K562 (cell line): ENCODE results near the gene SLC26A5. TPM values are rescaled to one million over a fixed set of nuclear protein-coding genes. Genes with fewer than 3 reads are reported as not detected.
A peak's percentile ranks its signal among the peaks of the same experiment; 100 is the strongest.

Source experiments
- ATAC-seq: fragments of 200-7000 bp; cut with Tn5 transposase; 3 replicates; pipeline ENCODE4 v1.9.1; 2020; ENCODE audit warnings: moderate library complexity
- BruUV-seq: library from RNA; stranded (reverse); fragments of 400-500 nt; replicated peaks from 2 replicates; lab custom pipeline; 2021; lab: Mats Ljungman, UMichigan
- CTCF ChIA-PET: fragments of 300-600 bp; formaldehyde crosslinking; extraction: SDS; loops from one replicate; lab custom pipeline; 2021; ENCODE audit warnings: low intra/inter-chr PET ratio; lab: Yijun Ruan, JAX
- POLR2A ChIA-PET: fragments of 300-600, 350-650 bp; sonication (Branson Sonifier 250); formaldehyde crosslinking; extraction: SDS; loops from one replicate; lab custom pipeline; 2021; ENCODE audit warnings: antibody characterized with exemption, inconsistent platforms; lab: Yijun Ruan, JAX
- DNase-seq, 4 experiments: peaks; one replicate each; pipeline versions ENCODE4 v3.0.0 to v3.0.0-alpha.2; 2011 to 2018; ENCODE audit warnings: low spot score in 3 of 4, mixed read lengths in 3 of 4; ENCODE audit errors: extremely low read depth in 1 of 4
- FAIRE-seq: peaks from 2 replicates; lab custom pipeline; 2011; peaks lifted over from hg19 to GRCh38; lab: Jason Lieb, UNC
- H2AFZ ChIP-seq: 2 replicates; pipeline ENCODE4 v1.6.0; 2011; ENCODE audit warnings: low read depth, low read length, control low read depth, inconsistent platforms
- H3K27ac ChIP-seq: fragments of 200-600 bp; 3 replicates; pipeline ENCODE4 v1.8.0; 2011; ENCODE audit warnings: low read depth, mild to moderate bottlenecking, control low read depth, inconsistent platforms, low read length, moderate library complexity, mixed read lengths; ENCODE audit errors: extremely low read depth
- H3K27me3 ChIP-seq, 2 experiments: fragments of 300-600 bp in 1 of 2; 2 replicates in 1 of 2; 3 replicates in 1 of 2; pipeline versions ENCODE4 v1.6.0 to v1.8.0; 2011; ENCODE audit warnings: inconsistent platforms in 2 of 2, low read length in 2 of 2, mild to moderate bottlenecking in 1 of 2, mixed read lengths in 1 of 2, moderate library complexity in 1 of 2; ENCODE audit not compliant: control insufficient read depth in 2 of 2, insufficient read depth in 2 of 2
- H3K36me3 ChIP-seq: fragments of 300-600 bp; 3 replicates; pipeline ENCODE4 v1.8.0; 2011; ENCODE audit warnings: mild to moderate bottlenecking, low read length, inconsistent platforms; ENCODE audit not compliant: control insufficient read depth, insufficient read depth
- H3K4me1 ChIP-seq, 2 experiments: fragments of 200-600 bp in 1 of 2; replicated peaks in 1 of 2; 2 replicates in 1 of 2; 3 replicates in 1 of 2; pipeline versions ENCODE4 v1.5.1 to v1.8.0; 2011; ENCODE audit warnings: inconsistent platforms in 2 of 2, low read length in 2 of 2, mild to moderate bottlenecking in 1 of 2, mixed read lengths in 1 of 2, moderate library complexity in 1 of 2; ENCODE audit not compliant: control insufficient read depth in 2 of 2, insufficient read depth in 2 of 2
- H3K4me2 ChIP-seq: 2 replicates; pipeline ENCODE4 v1.6.1; 2011; ENCODE audit warnings: low read length, control low read depth, inconsistent platforms, mixed read lengths; ENCODE audit not compliant: insufficient read depth
- H3K4me3 ChIP-seq: fragments of 200-600 bp; sonication (generic), shearing (Covaris generic); 2 replicates; pipeline ENCODE4 v1.5.1; 2016; ENCODE audit warnings: control low read depth, inconsistent platforms
- H3K79me2 ChIP-seq: fragments of 200-600 bp; 3 replicates; pipeline ENCODE4 v1.8.0; 2011; ENCODE audit warnings: low read length, inconsistent platforms; ENCODE audit not compliant: control insufficient read depth, insufficient read depth
- H3K9ac ChIP-seq, 2 experiments: 2 replicates each; pipeline versions ENCODE4 v1.6.0 to v1.6.1; 2011; ENCODE audit warnings: low read depth in 2 of 2, low read length in 2 of 2, control low read depth in 1 of 2, inconsistent platforms in 1 of 2, mild to moderate bottlenecking in 1 of 2, mixed read lengths in 1 of 2; ENCODE audit not compliant: insufficient read depth in 1 of 2
- H3K9me1 ChIP-seq: one replicate; pipeline ENCODE4 v1.6.0; 2011; ENCODE audit warnings: inconsistent platforms, mild to moderate bottlenecking, low read length, moderate library complexity; ENCODE audit not compliant: control insufficient read depth, insufficient read depth
- H3K9me3 ChIP-seq: replicated peaks from 2 replicates; pipeline ENCODE4 v1.5.1; 2011; ENCODE audit warnings: low read depth, low read length, inconsistent platforms; ENCODE audit not compliant: control insufficient read depth, insufficient read depth
- H4K20me1 ChIP-seq: replicated peaks from 2 replicates; pipeline ENCODE4 v1.6.1; 2011; ENCODE audit warnings: low read length, inconsistent platforms, mixed read lengths; ENCODE audit not compliant: control insufficient read depth, insufficient read depth
- BMI1 ChIP-seq: fragments of 150-350 bp; IDR thresholded peaks from 2 replicates; pipeline ENCODE4 v1.6.1; 2014; ENCODE audit warnings: low read length
- ESRRB ChIP-seq: fragments of 250-450 bp; sonication (Bioruptor Pico); IDR thresholded peaks from 2 replicates; pipeline ENCODE4 v1.5.0; 2020; ENCODE audit warnings: mild to moderate bottlenecking, moderate library complexity, borderline replicate concordance
- HMG20B ChIP-seq: fragments of 250-450 bp; sonication (Bioruptor Pico); IDR thresholded peaks from 2 replicates; pipeline ENCODE4 v1.5.0; 2021; ENCODE audit warnings: mild to moderate bottlenecking
- MED1 ChIP-seq: sonication (generic); formaldehyde crosslinking; IDR thresholded peaks from 2 replicates; pipeline ENCODE4 v1.8.1; 2023; ENCODE audit warnings: missing genetic modification reagents, borderline replicate concordance
- PRDM10 ChIP-seq: fragments of 450-650 bp; IDR thresholded peaks from 2 replicates; pipeline ENCODE4 v1.6.1; 2018; ENCODE audit not compliant: partially characterized antibody
- U2AF1 ChIP-seq: fragments of 200-400 bp; formaldehyde crosslinking; optimal IDR thresholded peaks from 2 replicates; pipeline ENCODE3; 2017; ENCODE audit warnings: mild to moderate bottlenecking, low read depth, low read length, moderate library complexity
- WGBS: fragments of 100-300 bp; shearing (Covaris generic); methylation state at CpG from one replicate; pipeline ENCODE4 v1.1.6; 2016; ENCODE audit warnings: low coverage, mixed read lengths; ENCODE audit not compliant: insufficient coverage; ENCODE audit errors: missing lambda C conversion rate; 5-methylcytosine and 5-hydroxymethylcytosine counted together
- in situ Hi-C: fragments of 300-500 bp; cut with MboI; formaldehyde crosslinking; loops from 4 replicates; pipeline ENCODE4 v1.15.0; 2018; ENCODE audit warnings: inconsistent platforms, mixed read lengths
- intact Hi-C: fragments of 100-400 bp; cut with micrococcal nuclease; formaldehyde crosslinking; loops from 2 replicates; pipeline ENCODE4 v1.14.2; 2022
- polyA plus RNA-seq, 8 experiments: library from polyadenylated mRNA; depleted of rRNA in 4 of 8; stranded (reverse) in 5 of 8; unstranded in 3 of 8; fragments of >200 nt; fragmentation: Nextera tagmentation in 2 of 8; fragmentation: Illumina TruSeq in 1 of 8; extraction: Ambion mirVana in 2 of 8; extraction: Trizol in 1 of 8; gene quantifications; 2 replicates each; pipeline versions ENCODE4 v1.2.1 to v1.2.3, GENCODE V29; 2011 to 2014; ENCODE audit warnings: inconsistent platforms in 1 of 8, missing spikeins in 1 of 8
- total RNA-seq, 7 experiments: library from RNA; depleted of rRNA in 6 of 7; stranded (reverse); fragments of >200 nt in 6 of 7; fragmentation: Illumina TruSeq in 2 of 7; extraction: Trizol in 2 of 7; gene quantifications; 2 replicates each; pipeline versions ENCODE4 v1.2.1 to v1.2.3, GENCODE V29; 2011 to 2021; ENCODE audit warnings: low replicate concordance in 1 of 7

SLC26A5 gene
- total and polyA plus RNA-seq, 9 of the 15 experiments (the other 6 are each of a cell fraction or from before 2014, with no cell fraction given) = not detected

- FAIRE-seq = no peak
These were observed 49.5 kb downstream of the SLC26A5 start for GRCh38 chr7:103396471-103396870.

More at GRCh38 chr7:103396471-103396870, 49.5 kb downstream of the SLC26A5 start:
- no TSS peak for BruUV-seq
- peaks cover 3 to 4% of the 10 kb centered on the region in 2 experiments; a peak in 2 of 5 replicates for H3K4me1 ChIP-seq
- no peaks in the 10 kb centered on the region for H4K20me1 ChIP-seq
- H3K27ac ChIP-seq = no peak overlapping the region
- peak overlapping the region; percentile 25; the same call in 1 of the 2 replicates for H2AFZ ChIP-seq
- no peak overlapping the region for H3K9ac ChIP-seq
- no peak overlapping the region for H3K4me2 ChIP-seq
- ATAC-seq = no peak
- H3K9me3 ChIP-seq = no peaks in the 10 kb centered on the region
- TF ChIP-seq BMI1 (no peak), MED1 (CRISPR knock-in tag) (no peak), HMG20B (CRISPR knock-in tag) (no peak), PRDM10 (no peak), U2AF1 (no peak), ESRRB (CRISPR knock-in tag) (no peak)
- TF ChIP-seq, all 486 proteins: peak for 0
- Histone ChIP-seq H3K4me3 (no peak overlapping the region), H3K36me3 (no peaks in the 10 kb centered on the region), H3K27me3 (no peaks in the 10 kb centered on the region), H3K9me1 (no peaks in the 10 kb centered on the region), H3K79me2 (no peaks in the 10 kb centered on the region)
- ChIA-PET CTCF (no interaction called here), POLR2A (interaction anchor here (1.5 kb wide), 1 partner anchor 11 kb away, joined by 3 read pairs; no protein-coding TSS in a partner anchor)
- in situ Hi-C loops (no loop called here), intact Hi-C loops (no loop called here)
- no peak for DNase-seq
- WGBS = 30% methylated on average over 8 of the region's 8 CpGs
